OCI-LY7 (cell line): Measurements from ENCODE around the gene RAMAC. TPM values are rescaled to one million over a fixed set of nuclear protein-coding genes. Genes with fewer than 3 reads are reported as not detected.

Experiments used
- BruUV-seq: library from RNA; stranded (reverse); fragments of 400-500 nt; replicated peaks from 2 replicates; lab custom pipeline; 2021; lab: Mats Ljungman, UMichigan
- CTCF ChIA-PET: fragments of 300-600 bp; sonication (Branson Sonifier 250); formaldehyde crosslinking; loops from one replicate; lab custom pipeline; 2022; ENCODE audit warnings: antibody characterized with exemption; ENCODE audit not compliant: unreplicated experiment; lab: Charles Lee
- POLR2A ChIA-PET: fragments of 300-600 bp; sonication (Branson Sonifier 250); formaldehyde crosslinking; loops from one replicate; lab custom pipeline; 2022; ENCODE audit warnings: antibody characterized with exemption; lab: Charles Lee
- DNase-seq: peaks from one replicate; pipeline ENCODE4 v3.0.0-alpha.2; 2015; ENCODE audit warnings: low spot score
- H2AFZ ChIP-seq: fragments of 200-600 bp; sonication (generic), shearing (Covaris generic); 2 replicates; pipeline ENCODE4 v1.6.1; 2014; ENCODE audit warnings: mild to moderate bottlenecking, antibody characterized with exemption, low read length, moderate library complexity
- H3K27ac ChIP-seq: fragments of 200-600 bp; sonication (generic); 2 replicates; pipeline ENCODE4 v1.5.1; 2014; ENCODE audit warnings: mixed run types, low read depth, mild to moderate bottlenecking, moderate library complexity, low read length, inconsistent platforms; ENCODE audit not compliant: poor library complexity, severe bottlenecking
- H3K36me3 ChIP-seq: fragments of 200-600 bp; sonication (generic); 2 replicates; pipeline ENCODE4 v1.6.1; 2014; ENCODE audit warnings: mild to moderate bottlenecking, antibody characterized with exemption, low read length, moderate library complexity, mixed read lengths; ENCODE audit not compliant: insufficient read depth
- H3K4me1 ChIP-seq: fragments of 200-600 bp; sonication (generic); 2 replicates; pipeline ENCODE4 v1.5.1; 2014; ENCODE audit warnings: mild to moderate bottlenecking, low read length; ENCODE audit not compliant: insufficient read depth, poor library complexity, severe bottlenecking
- H3K4me2 ChIP-seq: fragments of 200-600 bp; sonication (generic); 2 replicates; pipeline ENCODE4 v1.6.1; 2014; ENCODE audit warnings: mild to moderate bottlenecking, low read length
- H3K4me3 ChIP-seq: fragments of 200-600 bp; sonication (generic); 2 replicates; pipeline ENCODE4 v1.5.1; 2014; ENCODE audit warnings: mild to moderate bottlenecking, low read depth, low read length; ENCODE audit not compliant: poor library complexity, severe bottlenecking
- H3K79me2 ChIP-seq: fragments of 200-600 bp; sonication (generic); 2 replicates; pipeline ENCODE4 v1.6.1; 2016; ENCODE audit warnings: low read depth, mild to moderate bottlenecking, low read length, moderate library complexity, mixed read lengths; ENCODE audit not compliant: insufficient read depth
- H3K9me2 ChIP-seq: fragments of 200-600 bp; sonication (generic); 2 replicates; pipeline ENCODE4 v1.6.1; 2016; ENCODE audit warnings: mild to moderate bottlenecking, low read length, mixed read lengths; ENCODE audit not compliant: insufficient read depth
- H3K9me3 ChIP-seq: fragments of 200-600 bp; sonication (generic); 2 replicates; pipeline ENCODE4 v1.6.1; 2014; ENCODE audit warnings: mild to moderate bottlenecking, mixed run types, low read length, mixed read lengths
- H4K20me1 ChIP-seq: fragments of 200-600 bp; sonication (generic); 2 replicates; pipeline ENCODE4 v1.6.1; 2014; ENCODE audit warnings: mild to moderate bottlenecking, antibody characterized with exemption, low read length, moderate library complexity, mixed read lengths; ENCODE audit not compliant: insufficient read depth
- CTCF ChIP-seq: fragments of 200-600 bp; sonication (generic); conservative IDR thresholded peaks from 2 replicates; pipeline ENCODE4 v1.5.1; 2014; ENCODE audit warnings: mild to moderate bottlenecking, antibody characterized with exemption, low read length, moderate library complexity, mixed read lengths
- EZH2phosphoT487 ChIP-seq: fragments of 200-600 bp; sonication (generic); IDR thresholded peaks from 2 replicates; pipeline ENCODE4 v1.6.1; 2018; ENCODE audit warnings: low read depth, borderline replicate concordance, mild to moderate bottlenecking, mixed run types, antibody characterized with exemption, low read length, moderate library complexity, mixed read lengths
- intact Hi-C: fragments of 100-400 bp; cut with micrococcal nuclease; formaldehyde crosslinking; loops from one replicate; pipeline ENCODE4 v1.10.0; 2022; ENCODE audit not compliant: unreplicated experiment
- total RNA-seq, 2 experiments: library from RNA; depleted of rRNA in 1 of 2; stranded (reverse); fragments of >200 nt in 1 of 2; shearing (Covaris generic) in 1 of 2; gene quantifications; 2 replicates each; pipeline ENCODE4 v1.2.3, GENCODE V29; 2014 to 2022

RAMAC gene
- total RNA-seq, 2 experiments from 2014 or later = 24.0 to 28.1 TPM

GRCh38 chr15:82943176-82943575, 42.8 kb upstream of the RAMAC start:
- H3K79me2 ChIP-seq = no peaks in the 10 kb centered on the region
- H3K9me3 ChIP-seq = no peaks in the 10 kb centered on the region
- ChIA-PET POLR2A (interaction anchor here (0.5 kb wide), 1 partner anchor 14 kb away, joined by 5 read pairs; no protein-coding TSS in a partner anchor), CTCF (interaction anchor here (0.6 to 1.5 kb wide), 2 partner anchors 11 to 787 kb away, joined by 3 to 8 read pairs; no protein-coding TSS in a partner anchor)
- H4K20me1 ChIP-seq = no peaks in the 10 kb centered on the region; the same call in 1 of the 2 replicates
- no peak overlapping the region for H3K4me3 ChIP-seq
- H3K36me3 ChIP-seq = no peaks in the 10 kb centered on the region
- H2AFZ ChIP-seq = no peak overlapping the region
- H3K9me2 ChIP-seq = no peaks in the 10 kb centered on the region
- TF ChIP-seq CTCF (no peak), EZH2phosphoT487 (no peak)
- no peak overlapping the region for H3K4me2 ChIP-seq
- intact Hi-C loops = no loop called here
- no peak overlapping the region for H3K27ac ChIP-seq
- no peaks in the 10 kb centered on the region for H3K4me1 ChIP-seq
- no peak for DNase-seq
- BruUV-seq = no TSS peak

GRCh38 chr15:82944056-82944455, 42.0 kb upstream of the RAMAC start:
- H3K79me2 ChIP-seq = no peaks in the 10 kb centered on the region
- ChIA-PET CTCF (no interaction called here), POLR2A (no interaction called here)
- H2AFZ ChIP-seq = no peak overlapping the region
- H3K4me2 ChIP-seq = no peak overlapping the region
- TF ChIP-seq CTCF (no peak), EZH2phosphoT487 (no peak)
- H3K9me3 ChIP-seq = no peaks in the 10 kb centered on the region
- no peak overlapping the region for H3K27ac ChIP-seq
- no peaks in the 10 kb centered on the region for H3K36me3 ChIP-seq
- H3K9me2 ChIP-seq = no peaks in the 10 kb centered on the region
- no peak overlapping the region for H3K4me3 ChIP-seq
- H4K20me1 ChIP-seq = no peaks in the 10 kb centered on the region; the same call in 1 of the 2 replicates
- intact Hi-C loops = no loop called here
- no peaks in the 10 kb centered on the region for H3K4me1 ChIP-seq
- BruUV-seq = no TSS peak
- no peak for DNase-seq

- DNase-seq = peak; percentile 12
- H3K4me3 ChIP-seq = no peak overlapping the region
- no peak overlapping the region for H2AFZ ChIP-seq
- no peaks in the 10 kb centered on the region; the same call in 1 of the 2 replicates for H4K20me1 ChIP-seq
- H3K27ac ChIP-seq = no peak overlapping the region
- no TSS peak for BruUV-seq
- H3K4me2 ChIP-seq = no peak overlapping the region
- CTCF ChIA-PET = no interaction called here
- H3K9me2 ChIP-seq = no peaks in the 10 kb centered on the region
- intact Hi-C loops = no loop called here
- no peaks in the 10 kb centered on the region for H3K9me3 ChIP-seq
- no peak for TF ChIP-seq CTCF
- TF ChIP-seq EZH2phosphoT487 = no peak
- POLR2A ChIA-PET = no interaction called here
- no peaks in the 10 kb centered on the region for H3K36me3 ChIP-seq
- H3K79me2 ChIP-seq = no peaks in the 10 kb centered on the region
- H3K4me1 ChIP-seq = no peaks in the 10 kb centered on the region
Measured at GRCh38 chr15:82944821-82945220, 41.2 kb upstream of the RAMAC start.
